Measurements from ENCODE around the gene OSBPL2. TPM values are rescaled to one million over a fixed set of nuclear protein-coding genes. Genes with fewer than 3 reads are reported as not detected.

The OSBPL2 gene
- total RNA-seq, result 35.4 TPM

GRCh38 chr20:62237801-62238568 lies at the start of gene OSBPL2:
Gene OSBPL2, plus strand, starts transcription at chr20:62238521. Its CDS starts 17,664 bp downstream, at chr20:62256185.

GRCh38 chr20:62219992-62220665 lies 18.2 kb upstream of the OSBPL2 start, which contains the start of gene HRH3:
Gene HRH3, minus strand, starts transcription at chr20:62220278. Its CDS starts 308 bp downstream, at chr20:62219970.

GRCh38 chr20:62302341-62303061 lies 64.2 kb downstream of the OSBPL2 start, which contains the start of gene ADRM1:
Gene ADRM1, plus strand, starts transcription at chr20:62302997. Its CDS starts 572 bp downstream, at chr20:62303569.

Other genes with a start within 250 kb of the OSBPL2 start
- gene TAF4, start 172.6 kb upstream of the OSBPL2 start, total RNA-seq, result 13.7 TPM
- gene LSM14B, start 116.0 kb upstream of the OSBPL2 start, total RNA-seq, result 52.7 TPM
- gene PSMA7, start 95.1 kb upstream of the OSBPL2 start, total RNA-seq, result 129 TPM
- gene SS18L1, start 94.8 kb upstream of the OSBPL2 start, total RNA-seq, result 27.2 TPM
- 22.6 TPM for gene MTG2, start 55.5 kb upstream of the OSBPL2 start, total RNA-seq
- 0.23 TPM for gene HRH3, start 18.2 kb upstream of the OSBPL2 start, total RNA-seq
- gene ADRM1, start 64.5 kb downstream of the OSBPL2 start, total RNA-seq, result 58.3 TPM
- 191 TPM for gene LAMA5, start 128.8 kb downstream of the OSBPL2 start, total RNA-seq
- gene RPS21, start 148.6 kb downstream of the OSBPL2 start, total RNA-seq, result 1,739 TPM
- gene CABLES2, start 168.8 kb downstream of the OSBPL2 start, total RNA-seq, result 4.6 TPM
- 0.93 TPM for gene RBBP8NL, start 189.0 kb downstream of the OSBPL2 start, total RNA-seq
- 11.7 TPM for gene GATA5, start 237.5 kb downstream of the OSBPL2 start, total RNA-seq